Osteocyte (in vitro differentiated cells): ENCODE measurements around the gene AGAP4. TPM values are rescaled to one million over a fixed set of nuclear protein-coding genes. Genes with fewer than 3 reads are reported as not detected.
"Not testable (repeated sequence)": the region's sequence is repeated elsewhere in the genome, so short reads cannot be mapped to it uniquely, and the experiment has no call there.

Experiments used
- DNase-seq: peaks from one replicate; pipeline ENCODE4 v3.0.0; 2021; ENCODE audit warnings: mixed read lengths; ENCODE audit not compliant: unreplicated experiment; ENCODE audit errors: extremely low spot score
- H3K27ac Mint-ChIP-seq: one replicate; pipeline ENCODE4 v1.8.0; 2021; ENCODE audit warnings: mild to moderate bottlenecking, mixed read lengths; ENCODE audit not compliant: unreplicated experiment
- H3K27me3 Mint-ChIP-seq: one replicate; pipeline ENCODE4 v1.8.0; 2021; ENCODE audit warnings: mixed read lengths; ENCODE audit not compliant: unreplicated experiment
- H3K36me3 Mint-ChIP-seq: one replicate; pipeline ENCODE4 v1.8.0; 2021; ENCODE audit warnings: mixed read lengths; ENCODE audit not compliant: unreplicated experiment
- H3K4me1 Mint-ChIP-seq: one replicate; pipeline ENCODE4 v1.8.0; 2021; ENCODE audit warnings: mixed read lengths; ENCODE audit not compliant: unreplicated experiment
- H3K4me3 Mint-ChIP-seq: one replicate; pipeline ENCODE4 v1.8.0; 2021; ENCODE audit warnings: mild to moderate bottlenecking, moderate library complexity, mixed read lengths; ENCODE audit not compliant: unreplicated experiment
- H3K9me3 Mint-ChIP-seq: one replicate; pipeline ENCODE4 v1.8.0; 2021; ENCODE audit warnings: mixed read lengths; ENCODE audit not compliant: unreplicated experiment
- long read RNA-seq: library from polyadenylated mRNA; unstranded; transcript quantifications from one replicate; pipeline ENCODE4 v2.0.0, GENCODE V29; 2021
- total RNA-seq: library from RNA; stranded (reverse); gene quantifications from 2 replicates; pipeline ENCODE4 v1.2.1, GENCODE V29; 2021

The AGAP4 gene
- 13.1 and 16.7 TPM in 2 replicates for total RNA-seq
- long read RNA-seq = 0 reads

- not testable (repeated sequence) for H3K27me3 Mint-ChIP-seq, H3K36me3 Mint-ChIP-seq, H3K4me3 Mint-ChIP-seq, H3K4me1 Mint-ChIP-seq, H3K9me3 Mint-ChIP-seq, DNase-seq, H3K27ac Mint-ChIP-seq
These were observed at the start of gene AGAP4 for GRCh38 chr10:45847400-45847799. Gene AGAP4 (minus strand): TSS chr10:45847500. CDS start chr10:45847347, 153 bp downstream.

- H3K27me3 Mint-ChIP-seq, H3K9me3 Mint-ChIP-seq, H3K36me3 Mint-ChIP-seq, H3K27ac Mint-ChIP-seq, DNase-seq, H3K4me1 Mint-ChIP-seq, H3K4me3 Mint-ChIP-seq: not testable (repeated sequence)
These were observed 43.4 kb upstream of the AGAP4 start for GRCh38 chr10:45890721-45891120.

GRCh38 chr10:45889539-45890230 lies 42.4 kb upstream of the AGAP4 start:
- H3K4me1 Mint-ChIP-seq, H3K27me3 Mint-ChIP-seq, H3K27ac Mint-ChIP-seq, H3K4me3 Mint-ChIP-seq, H3K9me3 Mint-ChIP-seq, DNase-seq, H3K36me3 Mint-ChIP-seq: not testable (repeated sequence)

- not testable (repeated sequence) for DNase-seq, H3K27me3 Mint-ChIP-seq, H3K4me1 Mint-ChIP-seq, H3K4me3 Mint-ChIP-seq, H3K27ac Mint-ChIP-seq, H3K9me3 Mint-ChIP-seq, H3K36me3 Mint-ChIP-seq
These were observed 35.6 kb upstream of the AGAP4 start for GRCh38 chr10:45882880-45883279.

GRCh38 chr10:45865404-45865803 lies 18.1 kb upstream of the AGAP4 start:
- H3K9me3 Mint-ChIP-seq, H3K27ac Mint-ChIP-seq, H3K27me3 Mint-ChIP-seq, H3K36me3 Mint-ChIP-seq, H3K4me1 Mint-ChIP-seq, H3K4me3 Mint-ChIP-seq: not testable (repeated sequence)
- peak; percentile 79 for DNase-seq

- H3K4me1 Mint-ChIP-seq, H3K36me3 Mint-ChIP-seq, H3K4me3 Mint-ChIP-seq, H3K27ac Mint-ChIP-seq, H3K9me3 Mint-ChIP-seq, H3K27me3 Mint-ChIP-seq, DNase-seq: not testable (repeated sequence)
These were observed 17.0 kb upstream of the AGAP4 start for GRCh38 chr10:45864264-45864663.

- H3K36me3 Mint-ChIP-seq, H3K9me3 Mint-ChIP-seq, H3K27ac Mint-ChIP-seq, DNase-seq, H3K4me1 Mint-ChIP-seq, H3K4me3 Mint-ChIP-seq, H3K27me3 Mint-ChIP-seq: not testable (repeated sequence)
These were observed 16.3 kb upstream of the AGAP4 start for GRCh38 chr10:45863632-45864031.

- not testable (repeated sequence) for H3K27me3 Mint-ChIP-seq, H3K27ac Mint-ChIP-seq, H3K4me3 Mint-ChIP-seq, H3K9me3 Mint-ChIP-seq, H3K4me1 Mint-ChIP-seq, DNase-seq, H3K36me3 Mint-ChIP-seq
These were observed 10.6 kb upstream of the AGAP4 start for GRCh38 chr10:45857931-45858330.

GRCh38 chr10:45848467-45848866 lies 1.2 kb upstream of the AGAP4 start:
- not testable (repeated sequence) for H3K36me3 Mint-ChIP-seq, H3K9me3 Mint-ChIP-seq, DNase-seq, H3K27ac Mint-ChIP-seq, H3K4me3 Mint-ChIP-seq, H3K27me3 Mint-ChIP-seq, H3K4me1 Mint-ChIP-seq

GRCh38 chr10:45822918-45823317 lies 24.4 kb downstream of the AGAP4 start:
- not testable (repeated sequence) for H3K9me3 Mint-ChIP-seq, H3K36me3 Mint-ChIP-seq, H3K4me1 Mint-ChIP-seq, DNase-seq, H3K27me3 Mint-ChIP-seq, H3K4me3 Mint-ChIP-seq, H3K27ac Mint-ChIP-seq

GRCh38 chr10:45820107-45820830 lies 27.0 kb downstream of the AGAP4 start:
- H3K9me3 Mint-ChIP-seq, H3K27ac Mint-ChIP-seq, H3K27me3 Mint-ChIP-seq, H3K36me3 Mint-ChIP-seq, H3K4me3 Mint-ChIP-seq, H3K4me1 Mint-ChIP-seq, DNase-seq: not testable (repeated sequence)
